Mesenchymal stem cell (in vitro differentiated cells and primary cell): ENCODE measurements around the gene CGREF1.
"Not testable (repeated sequence)": the region's sequence is repeated elsewhere in the genome, so short reads cannot be mapped to it uniquely, and the experiment has no call there.

ENCODE experiments used
- DNase-seq: peaks from one replicate; pipeline ENCODE4 v3.0.0-alpha.2; 2013
- H2AFZ ChIP-seq: one replicate; pipeline ENCODE4 v1.6.1; 2013; ENCODE audit warnings: low read depth, mild to moderate bottlenecking, control low read depth, inconsistent platforms, low read length, moderate library complexity
- H2AK5ac ChIP-seq: 2 replicates; pipeline ENCODE4 v1.6.1; 2013; ENCODE audit warnings: low read length, moderate library complexity, mild to moderate bottlenecking, inconsistent platforms; ENCODE audit not compliant: severe bottlenecking
- H2BK120ac ChIP-seq: one replicate; pipeline ENCODE4 v1.6.1; 2013; ENCODE audit warnings: low read depth, mild to moderate bottlenecking, inconsistent platforms, low read length, moderate library complexity
- H2BK12ac ChIP-seq, 2 experiments: one replicate each; pipeline ENCODE4 v1.6.1; 2013; ENCODE audit warnings: inconsistent platforms in 2 of 2, low read length in 2 of 2, mild to moderate bottlenecking in 2 of 2, moderate library complexity in 2 of 2, control low read depth in 1 of 2
- H2BK15ac ChIP-seq: one replicate; pipeline ENCODE4 v1.6.1; 2013; ENCODE audit warnings: mild to moderate bottlenecking, low read depth, inconsistent platforms; ENCODE audit not compliant: poor library complexity, severe bottlenecking
- H2BK5ac ChIP-seq: 2 replicates; pipeline ENCODE4 v1.6.1; 2013; ENCODE audit warnings: low read depth, mild to moderate bottlenecking, low read length, control low read depth, inconsistent platforms; ENCODE audit not compliant: poor library complexity, severe bottlenecking
- H3K14ac ChIP-seq, 2 experiments: one replicate each; pipeline ENCODE4 v1.6.1; 2013; ENCODE audit warnings: inconsistent platforms in 2 of 2, low read length in 2 of 2, control low read depth in 1 of 2, mild to moderate bottlenecking in 1 of 2, moderate library complexity in 1 of 2
- H3K18ac ChIP-seq, 2 experiments: one replicate each; pipeline ENCODE4 v1.6.1; 2013; ENCODE audit warnings: inconsistent platforms in 2 of 2, low read length in 2 of 2, control low read depth in 1 of 2, low read depth in 1 of 2, mild to moderate bottlenecking in 1 of 2
- H3K23ac ChIP-seq, 2 experiments: one replicate each; pipeline ENCODE4 v1.6.1; 2013; ENCODE audit warnings: inconsistent platforms in 2 of 2, low read length in 2 of 2, mild to moderate bottlenecking in 2 of 2, moderate library complexity in 2 of 2, control low read depth in 1 of 2
- H3K27ac ChIP-seq: 2 replicates; pipeline ENCODE4 v1.5.1; 2013; ENCODE audit warnings: mild to moderate bottlenecking, moderate library complexity, low read length, control low read depth, inconsistent platforms; ENCODE audit not compliant: poor library complexity, severe bottlenecking
- H3K27me3 ChIP-seq, 2 experiments: 2 replicates each; pipeline versions ENCODE4 v1.6.1 to v1.7.0; 2013; ENCODE audit warnings: low read length in 2 of 2, mild to moderate bottlenecking in 2 of 2, moderate library complexity in 2 of 2, control low read depth in 1 of 2, inconsistent platforms in 1 of 2; ENCODE audit not compliant: control insufficient read depth in 1 of 2, insufficient read depth in 1 of 2
- H3K36me3 ChIP-seq, 2 experiments: 2 replicates each; pipeline versions ENCODE4 v1.6.1 to v1.7.0; 2013; ENCODE audit warnings: low read length in 2 of 2, control low read depth in 1 of 2, inconsistent platforms in 1 of 2, low read depth in 1 of 2, mild to moderate bottlenecking in 1 of 2; ENCODE audit not compliant: insufficient read depth in 2 of 2, control insufficient read depth in 1 of 2
- H3K4ac ChIP-seq, 2 experiments: one replicate each; pipeline ENCODE4 v1.6.1; 2013; ENCODE audit warnings: inconsistent platforms in 2 of 2, low read length in 2 of 2, mild to moderate bottlenecking in 2 of 2, moderate library complexity in 2 of 2, control low read depth in 1 of 2, low read depth in 1 of 2
- H3K4me1 ChIP-seq: 2 replicates; pipeline ENCODE4 v1.6.1; 2013; ENCODE audit warnings: low read depth, low read length, control low read depth; ENCODE audit not compliant: control insufficient read depth, insufficient read depth
- H3K4me2 ChIP-seq: 2 replicates; pipeline ENCODE4 v1.6.1; 2013; ENCODE audit warnings: low read length, mild to moderate bottlenecking, inconsistent platforms; ENCODE audit not compliant: poor library complexity, severe bottlenecking
- H3K4me3 ChIP-seq, 2 experiments: 2 replicates each; pipeline versions ENCODE4 v1.5.1 to v1.7.0; 2013; ENCODE audit warnings: low read length in 2 of 2, mild to moderate bottlenecking in 2 of 2, control low read depth in 1 of 2, low read depth in 1 of 2; ENCODE audit not compliant: insufficient read depth in 1 of 2
- H3K79me1 ChIP-seq: replicated peaks from 2 replicates; pipeline ENCODE4 v1.6.1; 2013; ENCODE audit warnings: mild to moderate bottlenecking, control low read depth, low read length, inconsistent platforms; ENCODE audit not compliant: poor library complexity, severe bottlenecking
- H3K9ac ChIP-seq: 2 replicates; pipeline ENCODE4 v1.7.0; 2013; ENCODE audit warnings: mild to moderate bottlenecking, low read length, moderate library complexity
- H3K9me3 ChIP-seq: 2 replicates; pipeline ENCODE4 v1.7.0; 2013; ENCODE audit warnings: mild to moderate bottlenecking, low read length; ENCODE audit not compliant: control insufficient read depth
- H4K8ac ChIP-seq: one replicate; pipeline ENCODE4 v1.6.1; 2013; ENCODE audit warnings: inconsistent platforms, mild to moderate bottlenecking, low read length, moderate library complexity
- H4K91ac ChIP-seq: one replicate; pipeline ENCODE4 v1.6.1; 2013; ENCODE audit warnings: mild to moderate bottlenecking, low read length, inconsistent platforms
- WGBS: methylation state at CpG from one replicate; pipeline ENCODE4 v1.1.7; 2013; ENCODE audit warnings: mixed read lengths; 5-methylcytosine and 5-hydroxymethylcytosine counted together

The CGREF1 gene

DNA sequence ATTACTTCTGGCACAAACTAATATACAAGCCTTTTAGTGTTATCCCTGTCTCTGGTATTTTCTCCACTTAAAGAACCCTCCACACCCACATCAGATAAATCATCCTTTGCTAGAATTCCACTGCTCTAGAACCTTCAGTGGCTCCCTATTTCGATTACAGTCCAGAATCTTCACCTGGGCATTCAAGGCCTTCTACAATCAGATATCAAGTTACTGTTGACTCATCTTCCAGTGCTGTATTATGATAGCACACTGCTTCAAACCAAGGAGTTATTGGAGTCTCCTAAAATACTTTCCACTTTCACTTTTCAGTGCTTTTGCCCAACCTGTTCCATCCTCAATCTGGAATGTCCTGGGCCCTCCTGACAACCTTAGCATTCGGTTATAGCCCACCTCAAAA is 3.4 kb downstream of the CGREF1 start:
- Histone ChIP-seq H2AFZ (no peak overlapping the region), H4K8ac (no peak overlapping the region), H2BK15ac (no peak overlapping the region), H2BK5ac (no peak overlapping the region), H2BK120ac (no peak overlapping the region), H3K18ac (no peak overlapping the region), H3K27me3 (peaks cover 15 to 51% of the 10 kb centered on the region in 2 experiments), H3K4me2 (no peak overlapping the region), H3K14ac (no peak overlapping the region), H3K36me3 (peaks cover 0 to 4% of the 10 kb centered on the region in 2 experiments), H3K23ac (no peak overlapping the region), H2BK12ac (no peak overlapping the region), H4K91ac (no peak overlapping the region), H3K9me3 (no peaks in the 10 kb centered on the region), H3K27ac (no peak overlapping the region), H3K4me1 (peaks cover 10% of the 10 kb centered on the region), H3K79me1 (no peaks in the 10 kb centered on the region), H2AK5ac (no peak overlapping the region), H3K4me3 (no peak overlapping the region), H3K4ac (no peak overlapping the region), H3K9ac (no peak overlapping the region)
- 55% methylated on average over 2 of the region's 2 CpGs for WGBS
- DNase-seq, result no peak

- not testable (repeated sequence) for H2BK15ac ChIP-seq, H3K4ac ChIP-seq, H3K79me1 ChIP-seq, H3K23ac ChIP-seq, H3K9me3 ChIP-seq, H3K18ac ChIP-seq, H3K4me2 ChIP-seq, H3K4me3 ChIP-seq, H3K4me1 ChIP-seq, DNase-seq, H3K14ac ChIP-seq, H2AK5ac ChIP-seq, H4K8ac ChIP-seq, H2BK5ac ChIP-seq, H2BK12ac ChIP-seq, H2AFZ ChIP-seq, H2BK120ac ChIP-seq, H3K36me3 ChIP-seq, H3K27ac ChIP-seq, H3K9ac ChIP-seq
- H3K27me3 ChIP-seq, result peaks cover 0 to 23% of the 10 kb centered on the region in 2 experiments
- H4K91ac ChIP-seq, result peak overlapping the region; percentile 27
- WGBS, result 96% methylated on average over 46 of the region's 49 CpGs
Measured at GRCh38 chr2:27111392-27112078, 7.4 kb downstream of the CGREF1 start.

DNA sequence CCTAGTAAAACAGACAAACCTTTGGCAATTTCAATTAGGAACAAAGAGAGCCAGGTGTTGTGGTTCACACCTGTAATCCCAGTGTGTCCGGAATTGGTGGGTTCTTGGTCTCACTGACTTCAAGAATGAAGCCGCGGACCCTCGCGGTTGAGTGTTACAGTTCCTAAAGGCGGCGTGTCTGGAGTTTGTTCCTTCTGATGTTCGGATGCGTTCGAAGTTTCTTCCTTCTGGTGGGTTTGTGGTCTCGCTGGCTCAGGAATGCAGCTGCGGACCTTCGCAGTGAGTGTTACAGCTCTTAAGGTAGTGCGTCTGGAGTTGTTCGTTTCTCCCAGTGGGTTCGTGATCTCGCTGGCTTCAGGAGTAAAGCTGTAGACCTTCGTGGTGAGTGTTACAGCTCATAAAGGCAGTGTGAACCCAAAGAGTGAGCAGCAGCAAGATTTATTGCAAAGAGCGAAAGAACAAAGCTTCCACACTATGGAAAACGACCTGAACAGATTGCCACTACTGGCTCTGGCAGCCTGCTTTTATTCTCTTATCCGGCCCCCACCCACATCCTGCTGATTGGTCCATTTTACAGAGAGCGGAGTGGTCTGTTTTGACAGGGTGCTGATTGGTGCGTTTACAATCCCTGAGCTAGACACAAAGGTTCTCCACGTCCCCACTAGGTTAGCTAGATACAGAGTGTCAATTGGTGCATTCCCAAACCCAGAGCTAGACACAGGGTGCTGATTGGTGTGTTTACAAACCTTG is 8.2 kb downstream of the CGREF1 start:
- H3K4me2 ChIP-seq, H2BK120ac ChIP-seq, H3K4ac ChIP-seq, H3K9ac ChIP-seq, H4K91ac ChIP-seq, H3K23ac ChIP-seq, H3K79me1 ChIP-seq, H2AFZ ChIP-seq, H3K14ac ChIP-seq, H2BK15ac ChIP-seq, H4K8ac ChIP-seq, H2BK12ac ChIP-seq, H3K9me3 ChIP-seq, H3K4me3 ChIP-seq, H3K4me1 ChIP-seq, DNase-seq, H3K36me3 ChIP-seq, H3K27ac ChIP-seq, H3K18ac ChIP-seq, H2BK5ac ChIP-seq, H2AK5ac ChIP-seq: not testable (repeated sequence)
- 88% methylated on average over 23 of the region's 24 CpGs for WGBS
- peaks cover 1 to 30% of the 10 kb centered on the region in 2 experiments for H3K27me3 ChIP-seq

DNA sequence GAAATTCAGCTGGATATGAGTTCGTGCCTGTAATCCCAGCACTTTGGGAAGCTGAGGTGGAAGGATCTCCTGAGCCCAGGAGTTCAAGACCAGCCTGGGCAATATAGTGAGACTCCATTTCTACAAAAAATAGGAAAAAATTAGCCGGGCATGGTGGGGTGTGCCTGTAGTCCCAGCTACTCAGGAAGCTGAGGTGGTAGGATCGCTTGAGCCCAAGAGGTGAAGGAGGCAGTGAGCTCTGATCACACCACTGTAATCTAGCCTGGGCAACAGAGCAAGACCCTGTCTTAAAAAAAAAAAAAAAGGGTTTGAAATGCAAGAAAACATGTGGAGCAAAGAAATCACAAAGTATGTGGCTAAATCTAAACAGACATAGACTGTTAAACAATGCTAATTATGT is 9.8 kb downstream of the CGREF1 start:
- no peak overlapping the region for H3K27ac ChIP-seq
- no peaks in the 10 kb centered on the region for H3K79me1 ChIP-seq
- H3K18ac ChIP-seq, result no peak overlapping the region
- no peak overlapping the region for H2BK15ac ChIP-seq
- DNase-seq, result no peak
- no peak overlapping the region for H3K23ac ChIP-seq
- peaks cover 3 to 30% of the 10 kb centered on the region in 2 experiments for H3K27me3 ChIP-seq
- no peak overlapping the region for H4K8ac ChIP-seq
- H3K36me3 ChIP-seq, result no peaks in the 10 kb centered on the region
- no peak overlapping the region for H2AK5ac ChIP-seq
- H3K4me3 ChIP-seq, result no peak overlapping the region
- H3K4me1 ChIP-seq, result no peaks in the 10 kb centered on the region
- H2AFZ ChIP-seq, result no peak overlapping the region
- 87% methylated on average over 3 of the region's 3 CpGs for WGBS
- no peak overlapping the region for H3K4me2 ChIP-seq
- no peak overlapping the region for H3K4ac ChIP-seq
- no peak overlapping the region for H2BK5ac ChIP-seq
- no peaks in the 10 kb centered on the region for H3K9me3 ChIP-seq
- H3K9ac ChIP-seq, result no peak overlapping the region
- H2BK120ac ChIP-seq, result no peak overlapping the region
- H3K14ac ChIP-seq, result no peak overlapping the region
- H2BK12ac ChIP-seq, result no peak overlapping the region
- H4K91ac ChIP-seq, result no peak overlapping the region
